Measurements from ENCODE around the gene ACOT11.

Gene ACOT11

GRCh38 chr1:54594463-54594862, 46.4 kb downstream of the ACOT11 start:
- Histone ChIP-seq H3K9me3 (ENCODE audit: control insufficient read depth, insufficient read depth, low read depth, low read length) (no peaks in the 10 kb centered on the region), H3K36me3 (ENCODE audit: control insufficient read depth, insufficient read depth, low read length) (no peaks in the 10 kb centered on the region), H3K27ac (ENCODE audit: low read depth, low read length) (no peak overlapping the region), H3K4me3 (ENCODE audit: low read depth, low read length) (no peak overlapping the region), H3K27me3 (ENCODE audit: control insufficient read depth, insufficient read depth, low read length) (no peaks in the 10 kb centered on the region), H3K9ac (ENCODE audit: low read length) (no peak overlapping the region), H3K4me1 (ENCODE audit: control insufficient read depth, insufficient read depth, low read length) (peaks cover 18% of the 10 kb centered on the region)

- peaks cover 11% of the 10 kb centered on the region; the same call in 1 of the 2 replicates for H3K4me1 ChIP-seq (ENCODE audit: control insufficient read depth, insufficient read depth, low read length)
- peaks cover 4% of the 10 kb centered on the region; the same call in 1 of the 2 replicates for H3K36me3 ChIP-seq (ENCODE audit: control insufficient read depth, insufficient read depth, low read length)
- H3K4me3 ChIP-seq (ENCODE audit: low read depth, low read length), result no peak overlapping the region
- no peaks in the 10 kb centered on the region for H3K9me3 ChIP-seq (ENCODE audit: control insufficient read depth, insufficient read depth, low read depth, low read length)
- no peaks in the 10 kb centered on the region for H3K27me3 ChIP-seq (ENCODE audit: control insufficient read depth, insufficient read depth, low read length)
- H3K27ac ChIP-seq (ENCODE audit: low read depth, low read length), result no peak overlapping the region
- no peak overlapping the region for H3K9ac ChIP-seq (ENCODE audit: low read length)
Measured at GRCh38 chr1:54595956-54596498, 48.0 kb downstream of the ACOT11 start.

- H3K27me3 ChIP-seq (ENCODE audit: control insufficient read depth, insufficient read depth, low read length), result no peaks in the 10 kb centered on the region
- H3K9ac ChIP-seq (ENCODE audit: low read length), result no peak overlapping the region
- H3K9me3 ChIP-seq (ENCODE audit: control insufficient read depth, insufficient read depth, low read depth, low read length), result no peaks in the 10 kb centered on the region
- peaks cover 4% of the 10 kb centered on the region; the same call in 1 of the 2 replicates for H3K36me3 ChIP-seq (ENCODE audit: control insufficient read depth, insufficient read depth, low read length)
- H3K4me3 ChIP-seq (ENCODE audit: low read depth, low read length), result no peak overlapping the region
- H3K27ac ChIP-seq (ENCODE audit: low read depth, low read length), result no peak overlapping the region
- peaks cover 11% of the 10 kb centered on the region; the same call in 1 of the 2 replicates for H3K4me1 ChIP-seq (ENCODE audit: control insufficient read depth, insufficient read depth, low read length)
Measured at GRCh38 chr1:54596756-54597155, 48.7 kb downstream of the ACOT11 start.

- Histone ChIP-seq H3K4me3 (ENCODE audit: low read depth, low read length) (no peak overlapping the region), H3K36me3 (ENCODE audit: control insufficient read depth, insufficient read depth, low read length) (peaks cover 4% of the 10 kb centered on the region; the same call in 1 of the 2 replicates), H3K9ac (ENCODE audit: low read length) (no peak overlapping the region), H3K27ac (ENCODE audit: low read depth, low read length) (no peak overlapping the region), H3K9me3 (ENCODE audit: control insufficient read depth, insufficient read depth, low read depth, low read length) (no peaks in the 10 kb centered on the region), H3K4me1 (ENCODE audit: control insufficient read depth, insufficient read depth, low read length) (peaks cover 11% of the 10 kb centered on the region; the same call in 1 of the 2 replicates), H3K27me3 (ENCODE audit: control insufficient read depth, insufficient read depth, low read length) (no peaks in the 10 kb centered on the region)
Measured at GRCh38 chr1:54597455-54598030, 49.5 kb downstream of the ACOT11 start.

GRCh38 chr1:54599211-54599823, 51.3 kb downstream of the ACOT11 start:
- Histone ChIP-seq H3K4me1 (ENCODE audit: control insufficient read depth, insufficient read depth, low read length) (peaks cover 11% of the 10 kb centered on the region; the same call in 1 of the 2 replicates), H3K4me3 (ENCODE audit: low read depth, low read length) (no peak overlapping the region), H3K27ac (ENCODE audit: low read depth, low read length) (no peak overlapping the region), H3K27me3 (ENCODE audit: control insufficient read depth, insufficient read depth, low read length) (no peaks in the 10 kb centered on the region), H3K9ac (ENCODE audit: low read length) (no peak overlapping the region), H3K9me3 (ENCODE audit: control insufficient read depth, insufficient read depth, low read depth, low read length) (no peaks in the 10 kb centered on the region), H3K36me3 (ENCODE audit: control insufficient read depth, insufficient read depth, low read length) (peaks cover 4% of the 10 kb centered on the region; the same call in 1 of the 2 replicates)

DNA sequence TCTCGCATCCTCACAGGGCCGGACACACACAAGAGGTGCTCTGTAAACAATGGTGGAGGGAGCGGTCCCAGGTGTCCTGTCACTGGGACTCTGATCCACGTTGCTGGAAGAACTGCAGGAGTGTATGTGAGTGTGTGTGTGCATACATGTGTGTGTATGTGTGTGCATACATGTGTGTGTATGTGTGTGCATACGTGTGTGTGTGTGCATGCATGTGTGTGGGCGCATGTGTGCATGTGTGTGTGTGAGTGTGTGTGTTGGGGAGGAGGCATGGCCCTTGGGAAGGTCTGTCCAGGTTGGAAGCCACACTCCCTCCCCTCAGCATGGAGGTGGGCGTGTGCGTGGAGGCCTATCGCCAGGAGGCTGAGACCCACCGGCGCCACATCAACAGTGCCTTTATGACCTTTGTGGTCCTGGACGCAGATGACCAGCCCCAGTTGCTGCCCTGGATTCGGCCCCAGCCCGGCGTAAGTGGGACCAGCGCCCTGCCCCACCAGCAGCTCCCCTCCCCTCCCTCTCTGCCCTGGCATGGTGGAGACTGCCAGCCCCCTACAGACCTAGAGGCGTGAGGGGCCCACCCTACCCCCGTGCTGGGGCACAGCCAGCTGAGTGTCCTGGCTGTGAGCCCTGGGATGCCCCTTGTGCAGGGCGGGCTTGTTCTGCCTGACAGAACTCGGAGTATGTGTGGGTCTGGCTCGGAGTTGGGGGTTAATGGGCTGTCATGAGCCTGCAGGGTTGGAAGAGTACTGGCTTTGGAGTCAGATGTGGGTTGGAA, 53.1 kb downstream of the ACOT11 start:
- H3K4me1 ChIP-seq (ENCODE audit: control insufficient read depth, insufficient read depth, low read length), result peaks cover 11% of the 10 kb centered on the region; the same call in 1 of the 2 replicates
- H3K27ac ChIP-seq (ENCODE audit: low read depth, low read length), result no peak overlapping the region
- no peak overlapping the region for H3K9ac ChIP-seq (ENCODE audit: low read length)
- no peaks in the 10 kb centered on the region for H3K27me3 ChIP-seq (ENCODE audit: control insufficient read depth, insufficient read depth, low read length)
- H3K4me3 ChIP-seq (ENCODE audit: low read depth, low read length), result no peak overlapping the region
- H3K36me3 ChIP-seq (ENCODE audit: control insufficient read depth, insufficient read depth, low read length), result peaks cover 4% of the 10 kb centered on the region; the same call in 1 of the 2 replicates
- no peaks in the 10 kb centered on the region for H3K9me3 ChIP-seq (ENCODE audit: control insufficient read depth, insufficient read depth, low read depth, low read length)

DNA sequence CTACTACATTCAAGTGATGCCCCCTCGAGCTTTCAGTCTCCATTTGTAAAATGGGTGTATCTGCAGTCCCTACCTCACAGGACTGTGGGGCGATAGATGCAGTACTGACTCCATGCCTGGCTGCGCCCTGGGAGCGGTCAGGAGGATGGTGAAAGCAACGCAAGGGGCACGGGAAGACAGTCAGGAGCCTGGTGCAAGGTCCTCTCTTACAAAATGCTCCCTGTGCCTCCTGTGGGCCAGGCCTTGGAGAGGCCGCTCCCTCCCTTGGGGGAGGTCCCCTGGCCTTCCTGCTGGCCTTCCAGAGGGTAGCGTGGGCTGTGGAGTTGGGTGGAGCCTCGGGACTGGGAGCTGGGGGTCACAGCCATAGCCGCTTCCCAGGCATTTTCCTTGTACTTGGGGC, 53.7 kb downstream of the ACOT11 start:
- Histone ChIP-seq H3K4me3 (ENCODE audit: low read depth, low read length) (no peak overlapping the region), H3K9ac (ENCODE audit: low read length) (no peak overlapping the region), H3K9me3 (ENCODE audit: control insufficient read depth, insufficient read depth, low read depth, low read length) (no peaks in the 10 kb centered on the region), H3K4me1 (ENCODE audit: control insufficient read depth, insufficient read depth, low read length) (peaks cover 11% of the 10 kb centered on the region; the same call in 1 of the 2 replicates), H3K27me3 (ENCODE audit: control insufficient read depth, insufficient read depth, low read length) (no peaks in the 10 kb centered on the region), H3K36me3 (ENCODE audit: control insufficient read depth, insufficient read depth, low read length) (peaks cover 4% of the 10 kb centered on the region; the same call in 1 of the 2 replicates), H3K27ac (ENCODE audit: low read depth, low read length) (no peak overlapping the region)

GRCh38 chr1:54602554-54602953, 54.5 kb downstream of the ACOT11 start:
- Histone ChIP-seq H3K27ac (ENCODE audit: low read depth, low read length) (no peak overlapping the region), H3K4me3 (ENCODE audit: low read depth, low read length) (no peak overlapping the region), H3K4me1 (ENCODE audit: control insufficient read depth, insufficient read depth, low read length) (peaks cover 6% of the 10 kb centered on the region; the same call in 1 of the 2 replicates), H3K27me3 (ENCODE audit: control insufficient read depth, insufficient read depth, low read length) (no peaks in the 10 kb centered on the region), H3K9me3 (ENCODE audit: control insufficient read depth, insufficient read depth, low read depth, low read length) (no peaks in the 10 kb centered on the region), H3K9ac (ENCODE audit: low read length) (no peak overlapping the region), H3K36me3 (ENCODE audit: control insufficient read depth, insufficient read depth, low read length) (peaks cover 4% of the 10 kb centered on the region; the same call in 1 of the 2 replicates)

DNA sequence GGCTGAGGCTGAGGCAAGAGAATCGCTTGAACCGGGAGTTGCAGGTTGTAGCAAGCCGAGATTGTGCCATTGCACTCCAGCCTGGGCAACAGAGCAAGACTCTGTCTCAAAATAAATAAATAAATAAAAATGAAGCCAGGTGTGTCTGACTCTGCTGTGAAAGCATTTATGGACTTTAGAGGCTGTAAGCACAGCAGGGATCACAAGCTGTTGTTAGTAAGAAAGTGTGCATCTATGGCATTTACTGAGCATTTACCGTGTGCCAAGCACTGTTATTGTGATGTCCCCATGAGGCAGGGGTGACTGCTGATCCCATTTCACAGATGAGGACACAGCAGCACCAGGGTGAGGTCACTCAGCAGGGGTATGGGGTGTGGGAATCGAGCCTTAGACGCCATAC, 55.2 kb downstream of the ACOT11 start:
- Histone ChIP-seq H3K9me3 (ENCODE audit: control insufficient read depth, insufficient read depth, low read depth, low read length) (no peaks in the 10 kb centered on the region), H3K4me3 (ENCODE audit: low read depth, low read length) (no peak overlapping the region), H3K4me1 (ENCODE audit: control insufficient read depth, insufficient read depth, low read length) (no peaks in the 10 kb centered on the region; the same call in 1 of the 2 replicates), H3K9ac (ENCODE audit: low read length) (no peak overlapping the region), H3K27ac (ENCODE audit: low read depth, low read length) (no peak overlapping the region), H3K27me3 (ENCODE audit: control insufficient read depth, insufficient read depth, low read length) (no peaks in the 10 kb centered on the region), H3K36me3 (ENCODE audit: control insufficient read depth, insufficient read depth, low read length) (peaks cover 4% of the 10 kb centered on the region; the same call in 1 of the 2 replicates)

GRCh38 chr1:54604051-54604450, 56.0 kb downstream of the ACOT11 start:
- H3K27me3 ChIP-seq (ENCODE audit: control insufficient read depth, insufficient read depth, low read length), result no peaks in the 10 kb centered on the region
- H3K4me3 ChIP-seq (ENCODE audit: low read depth, low read length), result no peak overlapping the region
- H3K36me3 ChIP-seq (ENCODE audit: control insufficient read depth, insufficient read depth, low read length), result peaks cover 4% of the 10 kb centered on the region; the same call in 1 of the 2 replicates
- no peaks in the 10 kb centered on the region; the same call in 1 of the 2 replicates for H3K4me1 ChIP-seq (ENCODE audit: control insufficient read depth, insufficient read depth, low read length)
- no peak overlapping the region for H3K27ac ChIP-seq (ENCODE audit: low read depth, low read length)
- H3K9ac ChIP-seq (ENCODE audit: low read length), result no peak overlapping the region
- no peaks in the 10 kb centered on the region for H3K9me3 ChIP-seq (ENCODE audit: control insufficient read depth, insufficient read depth, low read depth, low read length)
